ENCODE measurements around the gene MSX1. TPM values are rescaled to one million over a fixed set of nuclear protein-coding genes. Genes with fewer than 3 reads are reported as not detected.

The MSX1 gene
- total RNA-seq, 1 experiment from 2014 or later, result 59.9 TPM

GRCh38 chr4:4901877-4902276 is 42.4 kb downstream of the MSX1 start:
- H4K20me1 ChIP-seq (ENCODE audit: insufficient read depth), result no peaks in the 10 kb centered on the region
- H3K36me3 ChIP-seq (ENCODE audit: control insufficient read depth in 1 of 2, insufficient read depth in 2 of 2, low read length in 2 of 2), result no peaks in the 10 kb centered on the region
- H3K9me2 ChIP-seq (ENCODE audit: insufficient read depth), result 0 out of 2 replicates have a peak, but pooled peaks cover 2% of the 10 kb centered on the region
- no TSS peak for BruUV-seq (replicated peaks)
- H3K9ac ChIP-seq (ENCODE audit: low read length), result no peak overlapping the region
- intact Hi-C loops (cut with micrococcal nuclease), result no loop called here
- no peaks in the 10 kb centered on the region for H3K9me3 ChIP-seq (ENCODE audit: control insufficient read depth in 1 of 2, insufficient read depth in 1 of 2, low read depth in 1 of 2, low read length in 2 of 2)
- no peaks in the 10 kb centered on the region for H3K4me1 ChIP-seq (ENCODE audit: control insufficient read depth in 1 of 2, insufficient read depth in 2 of 2, low read length in 2 of 2)
- H3K27ac ChIP-seq (ENCODE audit: low read depth, low read length), result no peak overlapping the region
- ChIA-PET RAD21 (ENCODE audit: low non-redundant PET in 1 of 2, low total read pairs in 2 of 2, uncharacterized antibody in 2 of 2, unreplicated experiment in 2 of 2) (no interaction called here), POLR2A (no interaction called here), CTCF (no interaction called here)
- H3K27me3 ChIP-seq (ENCODE audit: insufficient read depth, low read length), result peaks cover 27% of the 10 kb centered on the region; the same call in 1 of the 2 replicates
- H3K79me2 ChIP-seq (ENCODE audit: insufficient read depth, low read length), result no peaks in the 10 kb centered on the region
- H3K4me2 ChIP-seq (ENCODE audit: low read length), result no peak overlapping the region
- TF ChIP-seq RAD21 (IDR thresholded peaks at IDR 0.05; ENCODE audit: low read depth), result no peak; the same call in 1 of the 2 replicates
- TF ChIP-seq YY1 (IDR thresholded peaks at IDR 0.05; ENCODE audit: extremely low read depth, insufficient replicate concordance, low read depth, low read length), result no peak
- TF ChIP-seq TCF7L2 (IDR thresholded peaks at IDR 0.05; ENCODE audit: borderline replicate concordance, extremely low read depth, insufficient read depth, insufficient read length), result no peak
- TF ChIP-seq EGR1 (IDR thresholded peaks at IDR 0.05; ENCODE audit: low read depth), result no peak
- TF ChIP-seq CTCF (IDR thresholded peaks at IDR 0.05 in 2 of 3, conservative IDR thresholded peaks at IDR 0.05 in 1 of 3; ENCODE audit: borderline replicate concordance in 1 of 3, insufficient read depth in 1 of 3, low read depth in 2 of 3, low read length in 2 of 3), result peak in 2 of 3 experiments; percentile 13 to 28; a peak in 1 of 6 replicates
- TF ChIP-seq ZBTB33 (IDR thresholded peaks at IDR 0.05; ENCODE audit: extremely low read depth, insufficient replicate concordance, low read length), result no peak
- TF ChIP-seq, protein P1, sequence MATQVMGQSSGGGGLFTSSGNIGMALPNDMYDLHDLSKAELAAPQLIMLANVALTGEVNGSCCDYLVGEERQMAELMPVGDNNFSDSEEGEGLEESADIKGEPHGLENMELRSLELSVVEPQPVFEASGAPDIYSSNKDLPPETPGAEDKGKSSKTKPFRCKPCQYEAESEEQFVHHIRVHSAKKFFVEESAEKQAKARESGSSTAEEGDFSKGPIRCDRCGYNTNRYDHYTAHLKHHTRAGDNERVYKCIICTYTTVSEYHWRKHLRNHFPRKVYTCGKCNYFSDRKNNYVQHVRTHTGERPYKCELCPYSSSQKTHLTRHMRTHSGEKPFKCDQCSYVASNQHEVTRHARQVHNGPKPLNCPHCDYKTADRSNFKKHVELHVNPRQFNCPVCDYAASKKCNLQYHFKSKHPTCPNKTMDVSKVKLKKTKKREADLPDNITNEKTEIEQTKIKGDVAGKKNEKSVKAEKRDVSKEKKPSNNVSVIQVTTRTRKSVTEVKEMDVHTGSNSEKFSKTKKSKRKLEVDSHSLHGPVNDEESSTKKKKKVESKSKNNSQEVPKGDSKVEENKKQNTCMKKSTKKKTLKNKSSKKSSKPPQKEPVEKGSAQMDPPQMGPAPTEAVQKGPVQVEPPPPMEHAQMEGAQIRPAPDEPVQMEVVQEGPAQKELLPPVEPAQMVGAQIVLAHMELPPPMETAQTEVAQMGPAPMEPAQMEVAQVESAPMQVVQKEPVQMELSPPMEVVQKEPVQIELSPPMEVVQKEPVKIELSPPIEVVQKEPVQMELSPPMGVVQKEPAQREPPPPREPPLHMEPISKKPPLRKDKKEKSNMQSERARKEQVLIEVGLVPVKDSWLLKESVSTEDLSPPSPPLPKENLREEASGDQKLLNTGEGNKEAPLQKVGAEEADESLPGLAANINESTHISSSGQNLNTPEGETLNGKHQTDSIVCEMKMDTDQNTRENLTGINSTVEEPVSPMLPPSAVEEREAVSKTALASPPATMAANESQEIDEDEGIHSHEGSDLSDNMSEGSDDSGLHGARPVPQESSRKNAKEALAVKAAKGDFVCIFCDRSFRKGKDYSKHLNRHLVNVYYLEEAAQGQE (IDR thresholded peaks at IDR 0.05; ENCODE audit: low read depth), result no peak
- H2AFZ ChIP-seq (ENCODE audit: low read depth, low read length, poor library complexity, severe bottlenecking), result no peak overlapping the region
- no peak for DNase-seq (ENCODE audit: low read depth, low spot score)
- ATAC-seq, result no peak
- no peak overlapping the region for H3K4me3 ChIP-seq (replicated peaks in 1 of 2; ENCODE audit: low read depth in 1 of 2, low read length in 2 of 2)

All from HCT116 (cell line).